Loucy (cell line): ENCODE measurements around the gene HIVEP1.

Experiments used
- H2AFZ ChIP-seq: fragments of 200-600 bp; sonication (generic); 2 replicates; pipeline ENCODE4 v1.6.0; 2016; ENCODE audit warnings: antibody characterized with exemption, mild to moderate bottlenecking, low read length, moderate library complexity
- H3F3A ChIP-seq: fragments of 200-600 bp; 2 replicates; pipeline ENCODE4 v1.6.0; 2016; ENCODE audit warnings: antibody characterized with exemption, low read depth, mild to moderate bottlenecking
- H3K27me3 ChIP-seq: fragments of 200-600 bp; sonication (generic); 2 replicates; pipeline ENCODE4 v1.6.1; 2014; ENCODE audit warnings: low read length, mild to moderate bottlenecking; ENCODE audit not compliant: insufficient read depth, poor library complexity, severe bottlenecking
- H3K36me3 ChIP-seq: fragments of 200-600 bp; sonication (generic); 2 replicates; pipeline ENCODE4 v1.6.1; 2016; ENCODE audit warnings: low read length; ENCODE audit not compliant: insufficient read depth
- H3K4me1 ChIP-seq: fragments of 200-600 bp; sonication (generic); 2 replicates; pipeline ENCODE4 v1.5.1; 2014; ENCODE audit warnings: low read length, mild to moderate bottlenecking; ENCODE audit not compliant: insufficient read depth, poor library complexity, severe bottlenecking
- H3K4me2 ChIP-seq: fragments of 200-600 bp; sonication (generic); 2 replicates; pipeline ENCODE4 v1.6.0; 2014; ENCODE audit warnings: antibody characterized with exemption, low read length, low read depth, mild to moderate bottlenecking; ENCODE audit not compliant: poor library complexity, severe bottlenecking
- H3K4me3 ChIP-seq: fragments of 200-600 bp; sonication (generic); 2 replicates; pipeline ENCODE4 v1.5.1; 2014; ENCODE audit warnings: low read length, mild to moderate bottlenecking, mixed read lengths; ENCODE audit not compliant: poor library complexity, severe bottlenecking
- H3K79me2 ChIP-seq: fragments of 200-600 bp; sonication (generic); 2 replicates; pipeline ENCODE4 v1.6.1; 2014; ENCODE audit warnings: low read length; ENCODE audit not compliant: insufficient read depth
- H3K9ac ChIP-seq: fragments of 200-600 bp; sonication (generic); 2 replicates; pipeline ENCODE4 v1.6.0; 2014; ENCODE audit warnings: mild to moderate bottlenecking, low read depth, low read length, moderate library complexity; ENCODE audit not compliant: poor library complexity, severe bottlenecking
- H3K9me2 ChIP-seq: fragments of 200-600 bp; sonication (generic); replicated peaks from 2 replicates; pipeline ENCODE4 v1.6.1; 2016; ENCODE audit warnings: low read depth, low read length, mixed read lengths
- H3K9me3 ChIP-seq: fragments of 200-600 bp; sonication (generic); 2 replicates; pipeline ENCODE4 v1.6.1; 2014; ENCODE audit warnings: mild to moderate bottlenecking, antibody characterized with exemption, low read length, low read depth; ENCODE audit not compliant: insufficient read depth
- H4K20me1 ChIP-seq: fragments of 200-600 bp; sonication (generic); 2 replicates; pipeline ENCODE4 v1.6.0; 2014; ENCODE audit warnings: antibody characterized with exemption, low read length, mild to moderate bottlenecking; ENCODE audit not compliant: insufficient read depth, poor library complexity, severe bottlenecking
- EZH2phosphoT487 ChIP-seq: fragments of 200-600 bp; IDR thresholded peaks from 2 replicates; pipeline ENCODE4 v1.6.1; 2018; ENCODE audit warnings: antibody characterized with exemption, mild to moderate bottlenecking, moderate library complexity, borderline replicate concordance
- TF ChIP-seq, protein P1 (sequence below): fragments of 200-600 bp; sonication (generic); conservative IDR thresholded peaks from 2 replicates; pipeline ENCODE4 v1.5.1; 2014; ENCODE audit warnings: mild to moderate bottlenecking, antibody characterized with exemption, low read length

The HIVEP1 gene

GRCh38 chr6:11970114-11970513 lies 42.0 kb upstream of the HIVEP1 start:
- no peaks in the 10 kb centered on the region for H3K9me3 ChIP-seq
- H3K79me2 ChIP-seq: no peaks in the 10 kb centered on the region
- no peaks in the 10 kb centered on the region for H3K36me3 ChIP-seq
- no peak overlapping the region for H3K4me3 ChIP-seq
- no peaks in the 10 kb centered on the region for H3K9me2 ChIP-seq
- TF ChIP-seq EZH2phosphoT487: no peak
- H3K27me3 ChIP-seq: no peaks in the 10 kb centered on the region
- H4K20me1 ChIP-seq: no peaks in the 10 kb centered on the region
- no peak overlapping the region for H3K9ac ChIP-seq
- no peaks in the 10 kb centered on the region for H3F3A ChIP-seq
- no peak overlapping the region for H3K4me2 ChIP-seq
- peaks cover 12% of the 10 kb centered on the region for H3K4me1 ChIP-seq
- no peak overlapping the region for H2AFZ ChIP-seq

GRCh38 chr6:11971154-11971553 lies 41.0 kb upstream of the HIVEP1 start:
- no peaks in the 10 kb centered on the region; the same call in 1 of the 2 replicates for H3F3A ChIP-seq
- H3K9ac ChIP-seq: no peak overlapping the region

DNA sequence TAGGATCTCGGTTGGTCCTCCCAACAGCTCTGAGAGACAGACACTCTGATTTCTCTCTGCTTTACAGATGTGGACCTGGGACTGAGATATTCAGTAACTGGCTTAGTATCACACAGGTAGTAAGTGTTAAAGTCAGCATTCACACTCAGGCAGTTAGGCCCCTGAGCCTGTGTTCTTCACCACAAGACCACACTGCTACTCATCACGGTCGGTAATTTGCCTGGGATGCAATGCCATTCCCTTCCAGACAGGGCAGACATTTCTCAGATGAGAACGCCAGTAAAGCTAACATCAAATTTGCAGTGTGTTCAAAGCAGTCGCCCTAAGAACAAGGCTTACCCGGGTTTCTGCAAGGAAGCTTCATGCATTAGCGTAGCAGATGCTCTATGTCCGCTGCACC lies 39.8 kb upstream of the HIVEP1 start:
- H3K79me2 ChIP-seq: no peaks in the 10 kb centered on the region
- no peaks in the 10 kb centered on the region for H3K9me2 ChIP-seq
- no peaks in the 10 kb centered on the region; the same call in 1 of the 2 replicates for H3F3A ChIP-seq
- TF ChIP-seq, protein P1, sequence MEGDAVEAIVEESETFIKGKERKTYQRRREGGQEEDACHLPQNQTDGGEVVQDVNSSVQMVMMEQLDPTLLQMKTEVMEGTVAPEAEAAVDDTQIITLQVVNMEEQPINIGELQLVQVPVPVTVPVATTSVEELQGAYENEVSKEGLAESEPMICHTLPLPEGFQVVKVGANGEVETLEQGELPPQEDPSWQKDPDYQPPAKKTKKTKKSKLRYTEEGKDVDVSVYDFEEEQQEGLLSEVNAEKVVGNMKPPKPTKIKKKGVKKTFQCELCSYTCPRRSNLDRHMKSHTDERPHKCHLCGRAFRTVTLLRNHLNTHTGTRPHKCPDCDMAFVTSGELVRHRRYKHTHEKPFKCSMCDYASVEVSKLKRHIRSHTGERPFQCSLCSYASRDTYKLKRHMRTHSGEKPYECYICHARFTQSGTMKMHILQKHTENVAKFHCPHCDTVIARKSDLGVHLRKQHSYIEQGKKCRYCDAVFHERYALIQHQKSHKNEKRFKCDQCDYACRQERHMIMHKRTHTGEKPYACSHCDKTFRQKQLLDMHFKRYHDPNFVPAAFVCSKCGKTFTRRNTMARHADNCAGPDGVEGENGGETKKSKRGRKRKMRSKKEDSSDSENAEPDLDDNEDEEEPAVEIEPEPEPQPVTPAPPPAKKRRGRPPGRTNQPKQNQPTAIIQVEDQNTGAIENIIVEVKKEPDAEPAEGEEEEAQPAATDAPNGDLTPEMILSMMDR: no peak
- no peak for TF ChIP-seq EZH2phosphoT487
- no peak overlapping the region for H3K4me2 ChIP-seq
- no peak overlapping the region for H3K4me3 ChIP-seq
- no peaks in the 10 kb centered on the region for H3K27me3 ChIP-seq
- H3K9ac ChIP-seq: no peak overlapping the region
- peaks cover 29% of the 10 kb centered on the region for H3K4me1 ChIP-seq
- H3K36me3 ChIP-seq: no peaks in the 10 kb centered on the region
- no peaks in the 10 kb centered on the region for H3K9me3 ChIP-seq
- no peak overlapping the region for H2AFZ ChIP-seq
- H4K20me1 ChIP-seq: no peaks in the 10 kb centered on the region

More at GRCh38 chr6:11971154-11971553, 41.0 kb upstream of the HIVEP1 start:
- Histone ChIP-seq H3K27me3 (no peaks in the 10 kb centered on the region), H3K9me3 (no peaks in the 10 kb centered on the region), H3K4me2 (no peak overlapping the region), H3K9me2 (no peaks in the 10 kb centered on the region), H4K20me1 (no peaks in the 10 kb centered on the region), H2AFZ (no peak overlapping the region), H3K4me1 (peaks cover 19% of the 10 kb centered on the region), H3K36me3 (no peaks in the 10 kb centered on the region), H3K79me2 (no peaks in the 10 kb centered on the region), H3K4me3 (no peak overlapping the region)
- no peak for TF ChIP-seq EZH2phosphoT487
- TF ChIP-seq, protein P1: no peak

DNA sequence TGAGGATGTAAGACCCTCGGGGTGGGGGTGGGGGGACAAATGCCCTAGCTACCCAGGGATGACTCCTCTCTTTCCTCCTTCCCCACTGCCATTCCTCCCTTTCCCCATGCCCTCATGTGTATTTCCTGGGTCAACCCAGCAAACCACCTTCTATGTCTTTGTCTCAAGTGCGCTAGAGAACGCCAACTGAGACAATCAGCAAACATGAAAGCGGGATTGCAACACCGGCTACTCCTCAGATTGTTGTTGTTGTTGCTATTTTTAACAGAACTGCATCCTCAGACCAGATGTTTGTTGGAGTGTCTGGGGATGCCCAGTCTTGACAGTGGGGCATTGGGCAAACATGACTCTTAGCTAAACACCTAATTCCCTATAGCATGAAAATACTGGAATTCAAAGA lies 39.3 kb upstream of the HIVEP1 start:
- Histone ChIP-seq H3K4me3 (no peak overlapping the region), H2AFZ (no peak overlapping the region), H3K9me2 (no peaks in the 10 kb centered on the region), H3K4me1 (peaks cover 29% of the 10 kb centered on the region), H3F3A (no peaks in the 10 kb centered on the region; the same call in 1 of the 2 replicates), H3K4me2 (no peak overlapping the region), H4K20me1 (no peaks in the 10 kb centered on the region), H3K79me2 (no peaks in the 10 kb centered on the region), H3K9me3 (no peaks in the 10 kb centered on the region), H3K9ac (no peak overlapping the region), H3K27me3 (no peaks in the 10 kb centered on the region), H3K36me3 (no peaks in the 10 kb centered on the region)
- no peak for TF ChIP-seq EZH2phosphoT487
- TF ChIP-seq, protein P1: no peak
